ENCODE measurements around the gene OR51B2. TPM values are rescaled to one million over a fixed set of nuclear protein-coding genes. Genes with fewer than 3 reads are reported as not detected.

Gene OR51B2
- polyA plus RNA-seq, 1 experiment: not detected

DNA sequence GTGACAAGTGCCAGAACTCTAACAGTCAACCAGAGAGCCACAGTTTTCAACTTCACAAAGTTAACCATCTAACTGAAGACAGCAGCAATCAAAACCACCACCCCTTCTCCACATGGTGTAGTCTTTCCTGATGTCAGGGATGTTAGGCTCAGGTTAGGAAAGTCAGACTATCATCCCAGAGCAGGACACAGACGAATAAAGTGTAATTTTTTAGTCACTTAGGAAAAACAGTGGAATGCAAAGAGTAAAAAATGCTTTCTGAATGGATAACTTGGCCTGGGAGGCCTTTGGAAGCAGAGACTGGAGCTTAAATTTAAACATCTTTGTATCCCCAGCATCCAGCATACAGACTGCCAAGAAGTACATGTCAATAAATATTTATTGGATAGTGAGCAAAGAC lies 37.7 kb downstream of the OR51B2 start:
- DNase-seq (ENCODE audit: low read depth): no peak
- no peaks in the 10 kb centered on the region for H3K36me3 ChIP-seq (ENCODE audit: control insufficient read depth, insufficient read depth, low read length)
- TF ChIP-seq, protein P1, sequence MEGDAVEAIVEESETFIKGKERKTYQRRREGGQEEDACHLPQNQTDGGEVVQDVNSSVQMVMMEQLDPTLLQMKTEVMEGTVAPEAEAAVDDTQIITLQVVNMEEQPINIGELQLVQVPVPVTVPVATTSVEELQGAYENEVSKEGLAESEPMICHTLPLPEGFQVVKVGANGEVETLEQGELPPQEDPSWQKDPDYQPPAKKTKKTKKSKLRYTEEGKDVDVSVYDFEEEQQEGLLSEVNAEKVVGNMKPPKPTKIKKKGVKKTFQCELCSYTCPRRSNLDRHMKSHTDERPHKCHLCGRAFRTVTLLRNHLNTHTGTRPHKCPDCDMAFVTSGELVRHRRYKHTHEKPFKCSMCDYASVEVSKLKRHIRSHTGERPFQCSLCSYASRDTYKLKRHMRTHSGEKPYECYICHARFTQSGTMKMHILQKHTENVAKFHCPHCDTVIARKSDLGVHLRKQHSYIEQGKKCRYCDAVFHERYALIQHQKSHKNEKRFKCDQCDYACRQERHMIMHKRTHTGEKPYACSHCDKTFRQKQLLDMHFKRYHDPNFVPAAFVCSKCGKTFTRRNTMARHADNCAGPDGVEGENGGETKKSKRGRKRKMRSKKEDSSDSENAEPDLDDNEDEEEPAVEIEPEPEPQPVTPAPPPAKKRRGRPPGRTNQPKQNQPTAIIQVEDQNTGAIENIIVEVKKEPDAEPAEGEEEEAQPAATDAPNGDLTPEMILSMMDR (IDR thresholded peaks at IDR 0.05; ENCODE audit: insufficient read depth, low read depth, low read length): no peak
- H3K27me3 ChIP-seq (ENCODE audit: control insufficient read depth, insufficient read depth, low read length): no peaks in the 10 kb centered on the region
- CTCF ChIA-PET: no interaction called here
- POLR2A ChIA-PET: no interaction called here
- no peak overlapping the region for H3K4me3 ChIP-seq (ENCODE audit: low read depth, low read length)

DNA sequence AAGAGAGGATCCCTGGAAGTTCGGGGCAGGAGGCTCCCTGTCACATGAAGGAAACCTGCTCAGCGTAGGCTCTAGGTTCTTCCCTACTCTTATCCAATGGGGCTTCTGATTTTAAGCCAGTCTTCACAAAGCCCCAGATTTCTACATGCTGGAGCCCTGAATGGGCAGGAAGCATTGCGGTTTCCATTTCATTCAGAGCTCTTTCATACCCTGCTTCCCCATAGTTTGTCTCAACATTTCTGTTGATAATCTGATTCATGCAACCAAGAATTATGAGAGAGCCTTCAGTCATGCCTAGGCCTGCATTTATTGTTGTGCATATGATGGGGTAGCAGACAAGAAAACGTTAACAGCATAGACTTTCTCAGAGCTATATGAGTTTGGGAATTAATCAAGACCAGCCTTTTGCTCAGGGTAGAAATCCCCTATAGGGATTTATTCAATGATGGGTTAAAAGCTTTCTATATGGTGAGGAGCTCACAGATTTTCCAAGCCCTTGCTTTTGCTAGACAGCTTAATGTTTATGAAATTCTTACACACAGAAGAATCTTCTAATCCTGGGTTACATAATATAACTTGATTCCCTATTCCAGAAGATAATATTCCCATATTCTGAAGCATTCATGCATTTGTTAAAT lies 38.3 kb downstream of the OR51B2 start:
- no peak for DNase-seq (ENCODE audit: low read depth)
- no peaks in the 10 kb centered on the region for H3K27me3 ChIP-seq (ENCODE audit: control insufficient read depth, insufficient read depth, low read length)
- ChIA-PET CTCF (no interaction called here), POLR2A (no interaction called here)
- H3K36me3 ChIP-seq (ENCODE audit: control insufficient read depth, insufficient read depth, low read length): no peaks in the 10 kb centered on the region
- H3K4me3 ChIP-seq (ENCODE audit: low read depth, low read length): no peak overlapping the region
- TF ChIP-seq, protein P1 (IDR thresholded peaks at IDR 0.05; ENCODE audit: insufficient read depth, low read depth, low read length): no peak

- Histone ChIP-seq H3K36me3 (ENCODE audit: control insufficient read depth, insufficient read depth, low read length) (no peaks in the 10 kb centered on the region), H3K27me3 (ENCODE audit: control insufficient read depth, insufficient read depth, low read length) (no peaks in the 10 kb centered on the region), H3K4me3 (ENCODE audit: low read depth, low read length) (no peak overlapping the region)
- CTCF ChIA-PET: interaction anchor here (1.2 kb wide), 1 partner anchor 95 kb away, joined by 3 read pairs; no protein-coding TSS in a partner anchor
- no peak for DNase-seq (ENCODE audit: low read depth)
- POLR2A ChIA-PET: no interaction called here
- TF ChIP-seq, protein P1 (IDR thresholded peaks at IDR 0.05; ENCODE audit: insufficient read depth, low read depth, low read length): no peak
These were observed 39.5 kb downstream of the OR51B2 start for GRCh38 chr11:5284637-5285036.

DNA sequence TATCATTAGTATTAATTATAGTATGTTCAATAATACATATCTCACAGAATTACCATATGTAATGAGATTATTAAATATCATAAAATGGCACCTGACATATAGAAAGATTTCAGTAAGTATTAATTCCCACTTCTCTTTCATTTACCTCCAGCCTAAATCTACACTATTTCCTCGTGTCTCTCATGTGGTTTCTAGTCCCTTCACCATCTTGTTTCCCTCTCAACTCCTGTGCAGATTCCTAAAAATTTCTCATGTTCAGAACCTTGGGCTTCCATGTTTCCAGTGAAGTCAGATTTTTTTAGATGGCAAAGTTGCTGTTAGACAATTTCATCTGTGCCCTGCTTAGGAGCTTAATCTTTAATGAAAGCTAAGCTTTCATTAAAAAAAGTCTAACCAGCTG lies 40.2 kb downstream of the OR51B2 start:
- POLR2A ChIA-PET: no interaction called here

DNA sequence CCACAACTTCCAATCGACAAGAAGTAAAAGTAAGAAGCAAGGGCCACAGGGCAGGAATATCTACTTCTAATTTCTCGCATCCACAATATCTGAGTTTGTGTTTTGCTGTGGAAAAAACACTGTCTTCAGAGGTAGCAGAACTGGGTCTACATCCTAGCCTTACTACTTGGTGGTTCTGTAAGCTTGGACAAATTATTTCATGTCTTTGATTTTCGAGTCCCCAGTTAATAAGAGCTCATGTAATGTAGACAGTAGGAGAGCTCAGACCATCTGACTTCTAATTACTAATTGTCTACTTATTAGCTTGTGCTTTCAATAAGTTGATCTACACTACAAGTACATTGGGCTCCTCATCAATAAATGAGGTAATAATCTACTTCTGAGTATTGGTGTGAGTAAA lies 41.0 kb downstream of the OR51B2 start:
- Histone ChIP-seq H3K4me3 (ENCODE audit: low read depth, low read length) (no peak overlapping the region), H3K36me3 (ENCODE audit: control insufficient read depth, insufficient read depth, low read length) (no peaks in the 10 kb centered on the region), H3K27me3 (ENCODE audit: control insufficient read depth, insufficient read depth, low read length) (no peaks in the 10 kb centered on the region)
- no peak for DNase-seq (ENCODE audit: low read depth)
- POLR2A ChIA-PET: no interaction called here
- CTCF ChIA-PET: interaction anchor here (2.0 kb wide), 1 partner anchor 8 kb away, joined by 5 read pairs; no protein-coding TSS in a partner anchor
- TF ChIP-seq, protein P1 (IDR thresholded peaks at IDR 0.05; ENCODE audit: insufficient read depth, low read depth, low read length): no peak

More for the DNA sequence above, 40.2 kb downstream of the OR51B2 start:
- no peak for DNase-seq (ENCODE audit: low read depth)
- no peaks in the 10 kb centered on the region for H3K36me3 ChIP-seq (ENCODE audit: control insufficient read depth, insufficient read depth, low read length)
- CTCF ChIA-PET: no interaction called here
- no peak overlapping the region for H3K4me3 ChIP-seq (ENCODE audit: low read depth, low read length)
- no peaks in the 10 kb centered on the region for H3K27me3 ChIP-seq (ENCODE audit: control insufficient read depth, insufficient read depth, low read length)
- TF ChIP-seq, protein P1 (IDR thresholded peaks at IDR 0.05; ENCODE audit: insufficient read depth, low read depth, low read length): no peak

All from BJ (cell line).